A549 (cell line): ENCODE data around the gene CHRFAM7A.
"Not testable (repeated sequence)": the region's sequence is repeated elsewhere in the genome, so short reads cannot be mapped to it uniquely, and the experiment has no call there.

Experiments used
- BCL3 ChIP-seq: fragments of >200 bp; sonication (Bioruptor Twin); formaldehyde crosslinking; IDR thresholded peaks from 3 replicates; pipeline ENCODE4 v1.6.1; 2016
- CTCF ChIP-seq: fragments of >200 bp; sonication (Bioruptor Twin); formaldehyde crosslinking; IDR thresholded peaks from 3 replicates; pipeline ENCODE4 v1.5.1; 2016
- HDAC2 ChIP-seq: fragments of 200-600 bp; sonication (generic); IDR thresholded peaks from 2 replicates; pipeline ENCODE4 v1.6.1; 2016
- JUNB ChIP-seq: fragments of >200 bp; sonication (Bioruptor Twin); formaldehyde crosslinking; IDR thresholded peaks from 2 replicates; pipeline ENCODE4 v1.6.1; 2016
- KDM5A ChIP-seq: fragments of 200-600 bp; sonication (generic); IDR thresholded peaks from 2 replicates; pipeline ENCODE4 v1.6.1; 2016; ENCODE audit warnings: antibody characterized with exemption, mild to moderate bottlenecking
- MAX ChIP-seq: IDR thresholded peaks from 2 replicates; pipeline ENCODE4 v1.6.1; 2012
- MAZ ChIP-seq: fragments of 150-350 bp; IDR thresholded peaks from 2 replicates; pipeline ENCODE4 v1.6.1; 2014; ENCODE audit warnings: antibody characterized with exemption, low read depth, low read length, borderline replicate concordance
- NPAS2 ChIP-seq: fragments of 250-450 bp; sonication (Bioruptor Pico); IDR thresholded peaks from 2 replicates; pipeline ENCODE4 v1.8.0; 2022; ENCODE audit warnings: mild to moderate bottlenecking, moderate library complexity, borderline replicate concordance
- PHF8 ChIP-seq: fragments of 200-600 bp; sonication (generic); IDR thresholded peaks from 2 replicates; pipeline ENCODE4 v1.6.1; 2016; ENCODE audit warnings: low read depth, mild to moderate bottlenecking, antibody characterized with exemption, moderate library complexity, borderline replicate concordance
- POLR2A ChIP-seq: IDR thresholded peaks from 2 replicates; pipeline ENCODE4 v1.6.1; 2012; ENCODE audit warnings: mild to moderate bottlenecking, low read length
- RCOR1 ChIP-seq: fragments of 150-350 bp; IDR thresholded peaks from 2 replicates; pipeline ENCODE4 v1.6.1; 2014; ENCODE audit warnings: antibody characterized with exemption, low read length, low read depth
- RNF2 ChIP-seq: fragments of 200-600 bp; sonication (generic); IDR thresholded peaks from 2 replicates; pipeline ENCODE4 v1.6.1; 2016; ENCODE audit warnings: low read depth, mild to moderate bottlenecking, antibody characterized with exemption, moderate library complexity, borderline replicate concordance
- SMC3 ChIP-seq: fragments of >200 bp; sonication (Bioruptor Twin); formaldehyde crosslinking; IDR thresholded peaks from 3 replicates; pipeline ENCODE4 v1.6.1; 2018; ENCODE audit warnings: inconsistent platforms
- ZSCAN20 ChIP-seq: fragments of 250-450 bp; sonication (Bioruptor Pico); IDR thresholded peaks from 2 replicates; pipeline ENCODE4 v1.8.0; 2022; ENCODE audit warnings: mild to moderate bottlenecking, moderate library complexity

GRCh38 chr15:30326145-30326544 lies 67.2 kb downstream of the CHRFAM7A start:
- not testable (repeated sequence) for TF ChIP-seq CTCF; NPAS2; KDM5A; JUNB; PHF8; POLR2A; MAZ; RCOR1; ZSCAN20 (CRISPR knock-in tag); RNF2; MAX; SMC3; BCL3; HDAC2
